Measurements from ENCODE around the gene CFAP300.

CFAP300 gene

GRCh38 chr11:102097186-102097585, 49.9 kb downstream of the CFAP300 start:
- Histone ChIP-seq H3K36me3 (ENCODE audit: insufficient read depth, low read length) (no peaks in the 10 kb centered on the region), H3K4me3 (no peak overlapping the region), H3K9me3 (ENCODE audit: low read depth, low read length) (no peaks in the 10 kb centered on the region), H3K27ac (no peak overlapping the region), H3K9ac (ENCODE audit: insufficient read length) (no peak overlapping the region)
- DNase-seq (ENCODE audit: low read depth, low spot score): no peak
- TF ChIP-seq FOXP2 (optimal IDR thresholded peaks at IDR 0.05; ENCODE audit: control extremely low read depth, extremely low read length, insufficient read depth): no peak
- no peak for TF ChIP-seq POLR2AphosphoS5 (IDR thresholded peaks at IDR 0.05; ENCODE audit: borderline replicate concordance, low read depth, low read length)
- no peak for TF ChIP-seq EZH2 (IDR thresholded peaks at IDR 0.05)

- H3K9ac ChIP-seq (ENCODE audit: insufficient read length): no peak overlapping the region
- no peak for DNase-seq (ENCODE audit: low read depth, low spot score)
- TF ChIP-seq POLR2AphosphoS5 (IDR thresholded peaks at IDR 0.05; ENCODE audit: borderline replicate concordance, low read depth, low read length) (no peak), EZH2 (IDR thresholded peaks at IDR 0.05) (no peak), FOXP2 (optimal IDR thresholded peaks at IDR 0.05; ENCODE audit: control extremely low read depth, extremely low read length, insufficient read depth) (no peak)
Observed at GRCh38 chr11:102099755-102100154, 52.5 kb downstream of the CFAP300 start.

GRCh38 chr11:102108734-102109440, 61.6 kb downstream of the CFAP300 start:
- no peak overlapping the region for H3K9ac ChIP-seq (ENCODE audit: insufficient read length)
- no peak for DNase-seq (ENCODE audit: low read depth, low spot score)
- H3K36me3 ChIP-seq (ENCODE audit: insufficient read depth, low read length): no peaks in the 10 kb centered on the region; the same call in 1 of the 2 replicates
- H3K4me3 ChIP-seq: peak overlapping the region; percentile 99
- no peaks in the 10 kb centered on the region for H3K9me3 ChIP-seq (ENCODE audit: low read depth, low read length)
- H3K27ac ChIP-seq: no peak overlapping the region
- TF ChIP-seq EZH2 (IDR thresholded peaks at IDR 0.05) (no peak), POLR2AphosphoS5 (IDR thresholded peaks at IDR 0.05; ENCODE audit: borderline replicate concordance, low read depth, low read length) (no peak), FOXP2 (optimal IDR thresholded peaks at IDR 0.05; ENCODE audit: control extremely low read depth, extremely low read length, insufficient read depth) (no peak)

More at GRCh38 chr11:102099755-102100154, 52.5 kb downstream of the CFAP300 start:
- Histone ChIP-seq H3K9me3 (ENCODE audit: low read depth, low read length) (no peaks in the 10 kb centered on the region), H3K4me3 (no peak overlapping the region), H3K27ac (no peak overlapping the region), H3K36me3 (ENCODE audit: insufficient read depth, low read length) (no peaks in the 10 kb centered on the region)

DNA sequence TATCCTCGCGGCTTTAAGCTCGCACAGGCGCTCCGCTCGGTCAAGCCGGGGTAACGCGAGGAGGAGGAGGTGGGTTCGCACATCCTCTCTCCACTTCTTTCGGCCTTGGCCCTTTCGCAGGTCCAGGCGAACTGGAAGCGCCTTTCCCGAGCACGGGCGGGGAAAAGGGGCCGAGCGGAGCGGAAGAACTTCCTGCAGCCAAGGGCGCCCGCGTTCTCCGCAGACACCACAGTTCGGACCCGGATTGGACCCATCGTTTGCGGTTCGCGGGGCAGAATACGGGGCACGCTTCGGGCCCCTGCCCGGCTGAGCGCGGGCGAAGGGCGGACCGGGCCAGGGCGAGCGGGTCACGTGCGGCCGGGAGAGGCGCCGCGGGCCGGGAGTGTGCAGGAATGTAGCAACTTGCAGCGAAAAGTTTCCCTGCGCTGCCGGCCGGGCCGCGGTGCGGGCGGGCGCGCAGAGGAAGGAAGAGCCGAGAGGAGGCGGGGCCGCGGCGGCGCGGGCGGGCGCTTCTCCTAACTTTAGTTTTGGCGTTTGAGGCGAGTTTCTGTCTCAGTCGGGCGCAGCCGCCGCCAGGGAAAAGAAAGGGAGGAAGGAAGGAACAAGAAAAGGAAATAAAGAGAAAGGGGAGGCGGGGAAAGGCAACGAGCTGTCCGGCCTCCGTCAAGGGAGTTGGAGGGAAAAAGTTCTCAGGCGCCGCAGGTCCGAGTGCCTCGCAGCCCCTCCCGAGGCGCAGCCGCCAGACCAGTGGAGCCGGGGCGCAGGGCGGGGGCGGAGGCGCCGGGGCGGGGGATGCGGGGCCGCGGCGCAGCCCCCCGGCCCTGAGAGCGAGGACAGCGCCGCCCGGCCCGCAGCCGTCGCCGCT, 62.9 kb downstream of the CFAP300 start, which contains the start of gene YAP1:
TSS of gene YAP1 (plus strand) at position 552 of the 865 bp plus-strand sequence. CDS start 402 bp downstream, outside the sequence.
- DNase-seq (ENCODE audit: low read depth, low spot score): no peak
- TF ChIP-seq EZH2 (IDR thresholded peaks at IDR 0.05) (no peak), FOXP2 (optimal IDR thresholded peaks at IDR 0.05; ENCODE audit: control extremely low read depth, extremely low read length, insufficient read depth) (no peak), POLR2AphosphoS5 (IDR thresholded peaks at IDR 0.05; ENCODE audit: borderline replicate concordance, low read depth, low read length) (0 out of 2 replicates have a peak, but pooled peaks have one; percentile 16)
- Histone ChIP-seq H3K36me3 (ENCODE audit: insufficient read depth, low read length) (peaks cover 11% of the 10 kb centered on the region), H3K27ac (peak within 1 kb of the TSS; percentile 84), H3K9ac (ENCODE audit: insufficient read length) (peak within 1 kb of the TSS; percentile 85), H3K9me3 (ENCODE audit: low read depth, low read length) (no peaks in the 10 kb centered on the region), H3K4me3 (peak within 1 kb of the TSS; percentile 99)

- Histone ChIP-seq H3K9me3 (ENCODE audit: low read depth, low read length) (no peaks in the 10 kb centered on the region), H3K27ac (peak overlapping the region; percentile 70), H3K4me3 (peak overlapping the region; percentile 99), H3K36me3 (ENCODE audit: insufficient read depth, low read length) (peaks cover 16% of the 10 kb centered on the region), H3K9ac (ENCODE audit: insufficient read length) (peak overlapping the region; percentile 85)
- TF ChIP-seq FOXP2 (optimal IDR thresholded peaks at IDR 0.05; ENCODE audit: control extremely low read depth, extremely low read length, insufficient read depth): no peak
- no peak for TF ChIP-seq EZH2 (IDR thresholded peaks at IDR 0.05)
- TF ChIP-seq POLR2AphosphoS5 (IDR thresholded peaks at IDR 0.05; ENCODE audit: borderline replicate concordance, low read depth, low read length): no peak
- DNase-seq (ENCODE audit: low read depth, low spot score): no peak
Observed at GRCh38 chr11:102110761-102111010, 63.4 kb downstream of the CFAP300 start.

- Histone ChIP-seq H3K9me3 (ENCODE audit: low read depth, low read length) (no peaks in the 10 kb centered on the region), H3K9ac (ENCODE audit: insufficient read length) (peak overlapping the region; percentile 85), H3K36me3 (ENCODE audit: insufficient read depth, low read length) (peaks cover 21% of the 10 kb centered on the region), H3K4me3 (peak overlapping the region; percentile 99), H3K27ac (peak overlapping the region; percentile 85)
- TF ChIP-seq EZH2 (IDR thresholded peaks at IDR 0.05): no peak
- TF ChIP-seq POLR2AphosphoS5 (IDR thresholded peaks at IDR 0.05; ENCODE audit: borderline replicate concordance, low read depth, low read length): peak; percentile 42; the same call in 1 of the 2 replicates
- TF ChIP-seq FOXP2 (optimal IDR thresholded peaks at IDR 0.05; ENCODE audit: control extremely low read depth, extremely low read length, insufficient read depth): no peak
- no peak for DNase-seq (ENCODE audit: low read depth, low spot score)
Observed at GRCh38 chr11:102111011-102111786, 64.0 kb downstream of the CFAP300 start.

DNA sequence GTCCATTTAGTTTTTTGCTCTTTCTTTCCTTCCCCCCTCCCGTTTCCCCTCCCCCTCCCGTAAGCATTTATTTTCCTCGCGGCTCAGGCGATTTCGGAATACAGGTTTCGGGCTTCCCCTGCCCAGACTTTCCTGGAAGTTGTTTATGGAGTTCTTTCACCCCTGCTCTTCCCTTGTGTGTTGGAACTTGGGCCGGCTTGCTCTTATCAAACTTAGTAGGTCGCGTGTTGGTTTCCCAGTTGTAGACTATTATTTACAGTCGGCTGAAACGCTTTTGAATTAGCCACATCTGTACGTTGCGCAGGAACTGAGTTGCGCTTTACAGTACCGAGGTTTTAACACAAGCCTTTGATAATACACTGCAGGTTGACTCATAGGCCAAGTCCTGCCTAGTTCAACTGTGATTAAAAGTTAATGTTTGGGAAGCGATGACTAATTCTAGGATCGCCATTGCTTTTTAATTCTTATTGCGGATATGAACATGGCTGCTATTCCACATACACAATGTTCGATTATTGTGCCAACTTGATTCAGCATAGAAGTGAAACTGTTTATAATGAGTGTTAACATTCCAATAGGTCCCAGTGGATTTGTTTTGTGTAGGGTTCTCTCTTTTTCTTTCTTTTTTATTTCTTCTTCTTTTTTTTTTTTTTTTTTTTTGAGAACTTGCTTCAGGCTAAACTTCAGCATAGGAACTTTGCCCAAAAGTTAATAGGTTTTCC, 64.7 kb downstream of the CFAP300 start:
- peak overlapping the region; percentile 85 for H3K27ac ChIP-seq
- DNase-seq (ENCODE audit: low read depth, low spot score): no peak
- no peaks in the 10 kb centered on the region for H3K9me3 ChIP-seq (ENCODE audit: low read depth, low read length)
- TF ChIP-seq EZH2 (IDR thresholded peaks at IDR 0.05) (no peak), POLR2AphosphoS5 (IDR thresholded peaks at IDR 0.05; ENCODE audit: borderline replicate concordance, low read depth, low read length) (no peak), FOXP2 (optimal IDR thresholded peaks at IDR 0.05; ENCODE audit: control extremely low read depth, extremely low read length, insufficient read depth) (no peak)
- peak overlapping the region; percentile 83 for H3K9ac ChIP-seq (ENCODE audit: insufficient read length)
- H3K4me3 ChIP-seq: peak overlapping the region; percentile 99
- H3K36me3 ChIP-seq (ENCODE audit: insufficient read depth, low read length): peaks cover 21% of the 10 kb centered on the region
